WI38 (cell line): Measurements from ENCODE around the gene QSOX2.

Source experiments
- H3K4me3 ChIP-seq: 2 replicates; pipeline ENCODE4 v1.5.1; 2011; ENCODE audit warnings: low read depth, mild to moderate bottlenecking, control low read depth, low read length
- TF ChIP-seq, protein P1 (sequence below): IDR thresholded peaks from 2 replicates; pipeline ENCODE4 v1.5.1; 2012; ENCODE audit warnings: low read depth, mild to moderate bottlenecking, control low read depth, low read length

QSOX2 gene

DNA sequence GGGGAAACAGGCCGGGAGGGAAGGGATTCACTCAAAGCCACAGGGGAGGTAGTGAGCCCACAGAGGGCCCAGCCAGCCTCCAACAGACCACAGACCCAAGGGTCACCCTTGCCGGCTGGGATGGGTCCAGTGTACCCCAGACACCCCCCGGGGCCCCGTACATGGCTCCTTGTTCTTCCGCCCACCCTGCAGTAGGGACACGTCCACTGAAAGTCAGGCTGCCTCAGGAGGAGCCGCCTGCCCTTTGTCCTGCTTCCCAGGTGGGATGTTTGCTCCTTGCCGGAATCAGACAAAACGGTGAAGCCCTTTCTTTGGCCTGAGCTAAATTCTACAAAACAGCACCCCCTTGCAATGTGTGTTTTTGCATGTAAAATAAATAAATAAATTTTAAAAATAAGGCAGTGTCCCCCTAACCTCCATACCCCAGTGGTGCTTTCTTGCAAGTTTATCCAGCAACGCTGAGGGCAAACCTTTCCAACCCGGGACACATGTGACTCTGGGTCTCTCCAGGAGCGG, 66.5 kb downstream of the QSOX2 start:
- no peak overlapping the region for H3K4me3 ChIP-seq
- TF ChIP-seq, protein P1, sequence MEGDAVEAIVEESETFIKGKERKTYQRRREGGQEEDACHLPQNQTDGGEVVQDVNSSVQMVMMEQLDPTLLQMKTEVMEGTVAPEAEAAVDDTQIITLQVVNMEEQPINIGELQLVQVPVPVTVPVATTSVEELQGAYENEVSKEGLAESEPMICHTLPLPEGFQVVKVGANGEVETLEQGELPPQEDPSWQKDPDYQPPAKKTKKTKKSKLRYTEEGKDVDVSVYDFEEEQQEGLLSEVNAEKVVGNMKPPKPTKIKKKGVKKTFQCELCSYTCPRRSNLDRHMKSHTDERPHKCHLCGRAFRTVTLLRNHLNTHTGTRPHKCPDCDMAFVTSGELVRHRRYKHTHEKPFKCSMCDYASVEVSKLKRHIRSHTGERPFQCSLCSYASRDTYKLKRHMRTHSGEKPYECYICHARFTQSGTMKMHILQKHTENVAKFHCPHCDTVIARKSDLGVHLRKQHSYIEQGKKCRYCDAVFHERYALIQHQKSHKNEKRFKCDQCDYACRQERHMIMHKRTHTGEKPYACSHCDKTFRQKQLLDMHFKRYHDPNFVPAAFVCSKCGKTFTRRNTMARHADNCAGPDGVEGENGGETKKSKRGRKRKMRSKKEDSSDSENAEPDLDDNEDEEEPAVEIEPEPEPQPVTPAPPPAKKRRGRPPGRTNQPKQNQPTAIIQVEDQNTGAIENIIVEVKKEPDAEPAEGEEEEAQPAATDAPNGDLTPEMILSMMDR, result no peak

DNA sequence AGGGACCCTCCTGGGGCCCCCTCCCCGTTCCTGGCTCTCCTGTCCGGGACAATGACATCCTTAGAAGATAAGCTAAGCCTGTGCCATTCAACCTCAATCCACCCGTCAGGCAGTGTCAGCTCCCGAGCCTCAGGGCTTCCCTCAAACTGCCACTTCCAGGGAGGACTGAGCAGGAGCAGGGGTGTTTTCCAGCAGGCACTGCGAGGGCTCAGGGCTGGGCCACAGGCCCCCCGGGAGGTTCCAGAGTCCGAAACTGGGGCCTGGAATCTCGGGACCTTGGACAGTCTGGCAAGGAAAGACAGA, 66.9 kb downstream of the QSOX2 start:
- TF ChIP-seq, protein P1, result no peak
- no peak overlapping the region for H3K4me3 ChIP-seq

DNA sequence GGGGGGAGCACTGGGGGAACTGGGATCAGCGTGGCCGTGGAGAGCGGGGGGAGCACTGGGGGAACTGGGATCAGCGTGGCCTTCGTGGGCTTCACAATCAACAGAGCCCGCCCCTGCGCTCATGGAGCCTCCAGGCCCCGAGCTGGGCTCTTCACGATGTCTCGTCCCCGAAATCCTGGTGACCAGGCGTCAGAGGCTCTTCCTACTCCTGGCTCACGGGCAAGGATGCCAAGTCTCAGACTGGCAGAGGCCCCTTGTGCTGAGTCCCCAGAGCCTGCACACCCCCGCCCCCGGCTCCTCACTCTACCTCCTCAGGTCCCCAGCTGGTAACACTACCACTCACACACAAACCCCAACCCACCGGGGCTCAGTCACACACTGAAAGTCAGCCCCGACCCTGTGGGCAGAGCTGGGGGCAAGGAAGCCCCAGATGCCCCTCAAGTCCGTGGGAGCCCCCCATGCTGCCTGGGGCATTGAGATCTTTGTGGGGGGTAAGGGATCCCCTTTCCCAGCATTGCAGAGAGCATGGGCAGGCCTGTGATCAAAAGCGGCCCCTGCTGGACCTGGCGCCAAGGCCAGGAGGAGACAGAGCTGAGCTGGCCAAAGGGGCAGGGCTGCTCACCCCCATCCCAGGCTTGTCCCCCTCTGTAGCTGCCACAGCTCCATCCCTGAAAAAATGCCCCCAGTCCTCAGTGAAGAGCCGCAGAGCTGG, 67.4 kb downstream of the QSOX2 start:
- no peak overlapping the region for H3K4me3 ChIP-seq
- TF ChIP-seq, protein P1, result no peak

DNA sequence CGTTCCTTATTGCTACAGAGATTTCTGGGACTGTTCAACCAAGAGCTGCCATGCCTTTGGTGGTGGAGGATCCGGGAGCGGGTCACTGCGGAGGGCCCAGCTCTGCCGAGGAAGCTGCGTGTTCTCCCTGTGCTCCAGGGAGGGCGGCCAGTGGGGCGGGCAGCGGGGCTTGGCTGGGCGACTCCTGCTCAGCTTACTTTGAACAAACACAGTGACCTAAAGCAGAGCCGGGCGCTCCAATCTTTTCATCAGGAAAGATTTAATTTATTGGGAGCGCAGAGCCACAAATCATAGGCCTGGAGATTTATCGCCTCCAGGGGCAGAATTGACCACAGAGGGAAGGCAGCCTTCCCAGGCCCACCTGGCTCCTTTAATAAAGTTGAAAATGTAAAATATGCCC, 68.4 kb downstream of the QSOX2 start:
- TF ChIP-seq, protein P1, result no peak
- H3K4me3 ChIP-seq, result no peak overlapping the region

DNA sequence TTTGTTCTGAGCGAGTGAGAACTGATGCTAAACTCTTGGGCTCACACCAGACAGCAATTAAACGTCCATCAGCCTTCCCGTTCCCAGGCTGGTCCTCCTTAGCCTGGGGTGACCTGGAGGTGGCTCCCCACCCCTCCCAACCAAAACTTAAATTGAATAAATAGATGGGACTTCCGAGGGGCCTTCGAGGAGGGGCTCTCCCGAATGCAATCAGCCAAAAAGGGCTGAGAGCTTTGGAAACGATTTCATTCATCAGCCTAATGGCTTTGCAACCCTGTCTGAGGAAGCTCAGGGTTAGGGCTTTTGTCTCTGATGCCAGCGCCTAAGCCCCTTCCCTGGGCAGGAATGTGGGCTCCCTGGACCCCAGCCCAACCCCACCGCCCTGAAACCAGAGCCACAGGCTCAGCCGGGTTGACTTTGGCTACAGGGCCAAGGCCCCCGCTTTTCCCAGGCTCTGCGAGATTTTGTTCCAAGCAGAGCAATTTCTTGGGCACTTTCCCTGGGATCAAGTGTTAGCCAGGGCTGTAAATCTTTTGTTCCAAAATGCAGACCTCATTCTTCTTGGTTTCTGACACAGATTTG, 69.9 kb downstream of the QSOX2 start:
- TF ChIP-seq, protein P1, result no peak

DNA sequence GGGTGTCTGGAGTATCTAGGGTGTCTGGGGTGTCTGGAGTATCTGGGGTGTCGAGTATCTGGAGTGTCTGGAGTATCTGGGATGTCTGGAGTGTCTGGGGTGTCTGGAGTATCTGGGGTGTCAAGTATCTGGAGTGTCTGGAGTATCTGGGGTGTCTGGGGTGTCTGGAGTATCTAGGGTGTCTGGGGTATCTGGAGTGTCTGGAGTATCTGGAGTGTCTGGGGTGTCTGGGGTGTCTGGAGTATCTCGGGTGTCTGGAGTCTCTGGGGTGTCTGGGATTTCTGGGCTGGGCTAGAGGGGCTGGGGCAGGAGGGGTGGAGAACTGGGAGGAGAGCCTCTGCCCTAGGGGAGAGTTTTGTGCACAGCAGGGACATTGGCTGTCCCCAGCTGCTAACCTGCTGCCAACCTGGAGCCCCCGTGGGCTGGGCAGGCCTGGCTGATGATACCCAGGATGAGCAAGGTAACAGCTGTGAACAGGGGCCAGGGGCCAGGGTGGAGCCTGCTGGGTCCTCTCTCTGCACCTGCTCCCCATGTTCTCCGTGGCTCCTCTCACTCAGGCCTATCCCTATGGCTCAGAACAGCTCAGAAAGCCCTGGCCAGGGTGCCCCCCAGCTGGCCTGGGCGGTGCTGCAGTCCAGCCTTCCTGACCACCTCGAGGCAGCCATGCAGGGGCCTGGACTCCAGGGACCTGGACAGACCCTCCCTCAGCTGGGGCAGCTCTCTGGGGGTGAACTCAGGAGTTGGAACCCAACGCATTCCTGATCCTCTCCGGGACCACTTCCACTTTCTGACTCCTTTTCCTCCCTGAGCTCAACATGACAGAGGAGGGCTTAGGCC, 70.6 kb downstream of the QSOX2 start:
- H3K4me3 ChIP-seq, result no peak overlapping the region
- TF ChIP-seq, protein P1, result no peak

More for the DNA sequence above, 69.9 kb downstream of the QSOX2 start:
- H3K4me3 ChIP-seq, result no peak overlapping the region

DNA sequence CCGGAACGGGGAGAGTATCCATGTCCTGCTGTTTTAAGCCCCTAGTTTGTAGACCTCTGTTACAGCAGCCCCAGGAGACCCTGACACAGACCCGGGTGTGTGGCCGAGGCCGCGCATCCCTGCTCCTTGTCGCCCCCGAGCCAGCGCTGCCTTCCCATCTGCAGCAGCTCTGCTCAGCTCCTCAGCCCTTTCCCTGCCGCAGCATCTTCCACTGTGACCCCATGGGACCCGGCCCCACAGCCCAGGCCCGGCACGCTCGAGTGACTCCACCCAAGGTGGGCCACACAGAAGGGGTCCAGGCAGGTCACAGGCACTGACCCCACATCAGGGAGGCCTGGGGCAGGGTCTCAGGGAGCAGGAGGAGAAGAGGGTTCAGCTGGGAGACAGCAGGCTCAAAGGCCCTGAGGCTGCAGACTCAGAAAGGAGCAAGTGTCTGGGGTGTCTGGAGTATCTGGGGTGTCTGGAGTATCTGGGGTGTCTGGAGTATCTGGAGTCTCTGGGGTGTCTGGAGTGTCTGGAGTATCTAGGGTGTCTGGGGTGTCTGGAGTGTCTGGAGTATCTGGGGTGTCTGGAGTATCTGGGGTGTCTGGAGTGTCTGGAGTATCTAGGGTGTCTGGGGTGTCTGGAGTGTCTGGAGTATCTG, 71.8 kb downstream of the QSOX2 start:
- H3K4me3 ChIP-seq, result no peak overlapping the region
- TF ChIP-seq, protein P1, result no peak
